Right cardiac atrium (tissue), 5 donors: ENCODE data around the gene CLN5. TPM values are rescaled to one million over a fixed set of nuclear protein-coding genes. Genes with fewer than 3 reads are reported as not detected.
"Not testable (repeated sequence)": the region's sequence is repeated elsewhere in the genome, so short reads cannot be mapped to it uniquely, and the experiment has no call there.

Experiments
- ATAC-seq, 2 donors: fragments of 200-7000 bp; cut with Tn5 transposase; one replicate each; pipeline versions ENCODE4 v1.8.0 to v1.9.1; 2020; ENCODE audit warnings: moderate library complexity in 2 of 2, mild to moderate bottlenecking in 1 of 2
- DNase-seq, 3 donors: peaks; one replicate each; pipeline ENCODE4 v3.0.0-alpha.2; 2020
- H3K27ac ChIP-seq: one replicate; pipeline ENCODE4 v1.5.1; 2013; ENCODE audit warnings: mild to moderate bottlenecking, low read length, control low read depth, moderate library complexity
- H3K27me3 ChIP-seq: one replicate; pipeline ENCODE4 v1.6.1; 2013; ENCODE audit not compliant: control insufficient read depth, insufficient read depth
- H3K4me1 ChIP-seq: one replicate; pipeline ENCODE4 v1.6.1; 2013; ENCODE audit warnings: low read length; ENCODE audit not compliant: control insufficient read depth, insufficient read depth
- H3K4me3 ChIP-seq: one replicate; pipeline ENCODE4 v1.5.1; 2013; ENCODE audit warnings: low read length, control low read depth
- H3K9me3 ChIP-seq: one replicate; pipeline ENCODE4 v1.6.1; 2013; ENCODE audit warnings: low read length; ENCODE audit not compliant: control insufficient read depth
- WGBS: extraction: QIAGEN DNeasy Blood & Tissue Kit; methylation state at CpG from one replicate; pipeline ENCODE4 v1.1.7; 2013; 5-methylcytosine and 5-hydroxymethylcytosine counted together
- intact Hi-C, 4 donors: fragments of 100-400 bp; cut with DNase I; formaldehyde crosslinking; loops; one replicate each; pipeline versions ENCODE4 v1.11.0 to v1.14.0; 2022 to 2023
- polyA plus RNA-seq: library from polyadenylated mRNA; stranded (reverse); fragments of 200-250 nt; gene quantifications from one replicate; pipeline ENCODE4 v1.2.3, GENCODE V29; 2013
- total RNA-seq, 4 donors: library from RNA; stranded (reverse); fragmentation: NEBNext Ultra II Directional; extraction: Animal tissue kit (Norgen Biotek cat#: 25700); gene quantifications; one replicate each; pipeline ENCODE4 v1.2.1, GENCODE V29; 2021
- donor health status: healthy with polysubstance abuse.
- donor health status: DM: no; HTN: yes; CAD: no.
- donor health status: DM: no; HTN: no; CAD: no.
- donor health status: DM: no; HTN: yes; CAD: no; lungs with severe emphysema.
- donor health status: DM: yes; HTN: yes; CAD: no.

The CLN5 gene
- total and polyA plus RNA-seq, 5 donors = 16.8 to 21.3 (median 21.1) TPM

DNA sequence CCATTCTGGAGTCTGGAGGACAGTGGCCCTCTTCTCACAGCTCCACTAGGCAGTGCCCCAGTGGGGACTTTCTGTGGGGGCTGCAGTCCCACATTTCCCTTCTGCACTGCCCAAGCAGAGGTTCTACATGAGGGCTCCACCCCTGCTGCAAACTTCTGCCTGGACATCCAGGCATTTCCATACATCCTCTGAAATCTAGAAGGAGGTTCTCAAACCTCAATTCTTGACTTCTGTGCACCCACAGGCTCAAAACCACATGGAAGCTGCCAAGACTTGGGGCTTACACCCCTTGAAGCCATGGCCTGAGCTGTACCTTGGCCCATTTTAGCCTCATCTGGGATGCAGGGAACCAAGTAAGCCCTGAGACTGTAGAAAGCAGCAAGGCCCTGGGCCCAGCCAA lies 32.1 kb upstream of the CLN5 start:
- ATAC-seq, intact Hi-C loops, H3K4me3 ChIP-seq, H3K4me1 ChIP-seq, DNase-seq, H3K27me3 ChIP-seq, H3K9me3 ChIP-seq, H3K27ac ChIP-seq: not testable (repeated sequence)

DNA sequence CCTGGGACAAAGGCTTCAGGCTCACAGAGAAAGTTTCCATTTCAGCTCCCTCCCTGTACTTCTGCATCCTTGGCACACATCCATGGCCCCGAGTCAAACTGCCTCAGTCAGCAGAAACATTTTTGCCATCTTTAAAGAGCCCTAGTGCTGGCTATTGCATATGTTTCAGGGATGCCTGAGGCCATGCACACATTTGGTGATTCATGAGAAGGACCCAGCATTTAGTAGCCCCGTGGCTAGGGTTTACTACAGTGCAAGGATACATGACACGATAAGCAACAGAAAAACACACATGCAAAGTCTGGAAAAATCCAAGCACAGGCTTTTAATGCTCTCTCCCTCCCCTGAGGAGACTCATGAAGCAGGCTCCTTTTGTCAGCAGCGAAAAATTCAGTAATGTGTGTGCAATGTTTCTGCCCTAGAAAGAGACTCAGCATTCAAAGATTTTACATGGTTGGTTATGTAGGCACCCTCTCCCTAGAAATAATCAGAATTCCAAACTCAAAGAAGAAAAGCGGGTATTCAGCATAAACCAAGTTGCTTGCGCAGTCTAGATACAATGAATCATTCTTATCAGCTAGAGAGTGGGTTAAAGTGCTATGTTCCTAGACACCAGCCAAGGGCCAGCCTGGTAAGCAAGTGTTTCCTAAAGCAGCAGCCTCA lies 26.0 kb upstream of the CLN5 start:
- Histone ChIP-seq H3K4me1 (no peaks in the 10 kb centered on the region), H3K27ac (no peak overlapping the region), H3K27me3 (no peaks in the 10 kb centered on the region), H3K9me3 (no peaks in the 10 kb centered on the region), H3K4me3 (no peak overlapping the region)
- WGBS = 49% methylated on average over 6 of the region's 6 CpGs
- ATAC-seq (peak; percentile 80 to 90), DNase-seq (peak; percentile 75 to 90 (median 84))
- intact Hi-C loops = no loop called here

DNA sequence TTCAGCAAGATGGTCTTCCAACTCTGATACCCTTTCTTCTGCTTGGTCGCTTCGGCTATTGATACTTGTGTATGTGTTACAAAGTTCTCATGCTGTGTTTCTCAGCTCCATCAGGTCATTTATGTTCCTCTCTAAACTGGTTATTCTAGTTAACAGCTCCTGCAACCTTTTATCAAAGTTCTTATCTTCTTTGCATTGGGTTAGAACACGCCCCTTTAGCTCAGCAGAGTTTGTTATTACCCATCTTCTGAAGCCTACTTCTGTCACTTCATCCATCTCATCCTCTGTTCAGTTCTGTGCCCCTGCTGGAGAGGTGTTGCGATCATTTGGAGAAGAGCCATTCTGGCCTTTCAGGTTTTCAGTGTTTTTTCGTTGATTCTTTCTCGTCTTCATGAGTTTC lies 24.9 kb upstream of the CLN5 start:
- no peak overlapping the region for H3K27ac ChIP-seq
- intact Hi-C loops = no loop called here
- H3K4me3 ChIP-seq = no peak overlapping the region
- no peak for DNase-seq
- H3K27me3 ChIP-seq = no peaks in the 10 kb centered on the region
- H3K9me3 ChIP-seq = no peaks in the 10 kb centered on the region
- no peak for ATAC-seq
- WGBS = 96% methylated on average over 6 of the region's 6 CpGs
- no peaks in the 10 kb centered on the region for H3K4me1 ChIP-seq

GRCh38 chr13:76968041-76968440 lies 23.8 kb upstream of the CLN5 start:
- Histone ChIP-seq H3K9me3 (no peaks in the 10 kb centered on the region), H3K27me3 (no peaks in the 10 kb centered on the region), H3K4me3 (no peak overlapping the region), H3K4me1 (peaks cover 4% of the 10 kb centered on the region), H3K27ac (no peak overlapping the region)
- 59% methylated on average over 6 of the region's 6 CpGs for WGBS
- intact Hi-C loops = no loop called here
- ATAC-seq = no peak
- no peak for DNase-seq

DNA sequence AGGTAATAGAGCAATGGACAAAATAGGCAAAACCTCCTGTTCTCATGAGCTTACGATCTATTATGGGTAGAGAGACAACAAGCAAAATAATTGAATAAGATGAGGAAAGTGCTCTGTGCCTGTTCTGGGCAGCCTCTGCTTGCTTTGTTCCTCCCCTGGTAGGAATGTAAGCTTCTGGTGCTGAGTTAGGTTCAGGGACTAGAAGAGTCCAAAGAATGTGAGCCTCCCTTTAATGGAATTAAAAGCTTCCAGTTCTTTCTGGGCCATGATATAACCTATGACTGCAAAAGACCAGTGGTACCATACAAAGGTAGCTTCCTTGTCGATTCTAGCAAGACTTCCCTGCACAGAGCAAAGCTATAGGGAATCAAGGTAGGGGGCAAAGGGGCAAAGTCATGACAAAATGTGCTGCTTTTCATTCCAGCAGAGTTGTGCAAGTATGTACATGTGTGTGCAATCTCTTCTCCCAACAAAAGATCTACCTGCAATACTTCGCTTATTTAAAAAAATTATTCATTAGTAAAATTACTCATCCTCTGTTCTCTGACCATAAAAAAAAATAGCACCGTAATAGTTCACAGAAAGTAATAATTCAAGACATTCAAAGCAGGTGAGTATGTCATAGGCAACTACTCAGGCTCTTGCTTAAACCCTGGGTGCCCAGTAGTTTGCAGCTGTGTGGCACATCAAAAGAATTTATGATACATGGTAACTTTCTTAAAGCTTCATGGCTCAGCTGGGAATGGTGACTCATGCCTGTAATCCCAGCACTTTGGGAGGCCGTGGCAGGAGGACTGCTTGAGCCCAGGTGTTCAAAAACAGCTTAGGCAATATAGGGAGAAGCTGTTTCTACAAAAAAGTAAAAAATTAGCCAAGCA lies 22.2 kb upstream of the CLN5 start:
- intact Hi-C loops = loop anchor here in 2 of 4 donors (10.0 kb wide), 1 partner anchor 1095 kb away; no protein-coding TSS in a partner anchor
- 95% methylated on average over 5 of the region's 5 CpGs for WGBS
- ATAC-seq (no peak), DNase-seq (no peak)
- Histone ChIP-seq H3K4me1 (peaks cover 4% of the 10 kb centered on the region), H3K9me3 (no peaks in the 10 kb centered on the region), H3K27me3 (no peaks in the 10 kb centered on the region), H3K27ac (no peak overlapping the region), H3K4me3 (no peak overlapping the region)

DNA sequence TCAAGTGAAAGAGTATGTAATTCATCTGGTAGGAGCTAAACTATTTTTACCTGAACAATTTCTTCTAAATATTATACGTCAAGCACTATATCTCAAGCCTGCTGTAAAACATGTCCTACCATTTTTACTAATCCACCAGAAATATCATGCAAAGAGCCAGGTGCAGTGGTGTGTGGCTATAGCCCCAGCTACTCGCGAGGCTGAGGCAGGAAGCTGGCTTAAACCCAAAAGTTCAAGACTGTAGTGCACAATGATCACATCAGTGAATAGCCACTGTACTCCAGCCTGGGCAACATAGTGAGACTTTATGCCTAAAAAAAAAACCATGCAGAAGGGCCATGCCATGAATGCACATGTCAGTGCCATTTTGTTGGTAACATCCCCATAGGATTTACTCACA lies 20.7 kb upstream of the CLN5 start:
- no peaks in the 10 kb centered on the region for H3K27me3 ChIP-seq
- no peak overlapping the region for H3K27ac ChIP-seq
- H3K9me3 ChIP-seq = no peaks in the 10 kb centered on the region
- DNase-seq (no peak), ATAC-seq (no peak)
- H3K4me1 ChIP-seq = peaks cover 4% of the 10 kb centered on the region
- no peak overlapping the region for H3K4me3 ChIP-seq
- intact Hi-C loops = loop anchor here in 2 of 4 donors (10.0 kb wide), 1 partner anchor 1096 kb away; no protein-coding TSS in a partner anchor
- WGBS = 64% methylated on average over 3 of the region's 3 CpGs

GRCh38 chr13:76971851-76972829 lies 19.7 kb upstream of the CLN5 start:
- Histone ChIP-seq H3K4me1 (peaks cover 4% of the 10 kb centered on the region), H3K27ac (no peak overlapping the region), H3K4me3 (no peak overlapping the region), H3K9me3 (no peaks in the 10 kb centered on the region), H3K27me3 (no peaks in the 10 kb centered on the region)
- WGBS = 40% methylated on average over 19 of the region's 19 CpGs
- DNase-seq (no peak), ATAC-seq (peak in 1 of 2 donors; percentile 49)
- intact Hi-C loops = loop anchor here in 2 of 4 donors (10.0 kb wide), 1 partner anchor 1097 kb away; no protein-coding TSS in a partner anchor

GRCh38 chr13:76973920-76974617 lies 17.8 kb upstream of the CLN5 start:
- 93% methylated on average over 6 of the region's 6 CpGs for WGBS
- intact Hi-C loops = loop anchor here in 2 of 4 donors (10.0 kb wide), 1 partner anchor 1099 kb away; no protein-coding TSS in a partner anchor
- H3K27ac ChIP-seq = no peak overlapping the region
- peaks cover 4% of the 10 kb centered on the region for H3K4me1 ChIP-seq
- ATAC-seq (no peak), DNase-seq (no peak)
- no peak overlapping the region for H3K4me3 ChIP-seq
- no peaks in the 10 kb centered on the region for H3K27me3 ChIP-seq
- no peaks in the 10 kb centered on the region for H3K9me3 ChIP-seq

DNA sequence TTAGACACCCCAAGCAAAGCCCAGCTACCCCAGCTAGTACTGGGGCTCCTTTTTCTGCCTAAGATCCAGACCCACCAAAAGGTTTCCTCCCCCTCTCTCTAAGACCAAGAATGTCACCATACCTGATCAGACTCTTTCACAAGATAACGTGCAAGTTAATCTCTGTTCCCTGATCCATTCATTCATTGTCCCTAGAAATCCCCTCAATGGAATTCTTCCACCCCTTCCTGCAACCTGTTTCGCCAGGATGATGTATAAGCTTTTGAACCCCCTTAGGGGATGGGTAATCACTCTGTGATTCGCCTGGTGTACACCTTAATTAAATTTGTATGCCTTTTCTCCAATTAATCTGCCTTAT lies 17.3 kb upstream of the CLN5 start:
- Histone ChIP-seq H3K27ac (no peak overlapping the region), H3K9me3 (no peaks in the 10 kb centered on the region), H3K4me3 (no peak overlapping the region), H3K27me3 (no peaks in the 10 kb centered on the region), H3K4me1 (peaks cover 4% of the 10 kb centered on the region)
- WGBS = 95% methylated on average over 3 of the region's 3 CpGs
- ATAC-seq (no peak), DNase-seq (no peak)
- intact Hi-C loops = loop anchor here in 2 of 4 donors (10.0 kb wide), 1 partner anchor 1100 kb away; no protein-coding TSS in a partner anchor

DNA sequence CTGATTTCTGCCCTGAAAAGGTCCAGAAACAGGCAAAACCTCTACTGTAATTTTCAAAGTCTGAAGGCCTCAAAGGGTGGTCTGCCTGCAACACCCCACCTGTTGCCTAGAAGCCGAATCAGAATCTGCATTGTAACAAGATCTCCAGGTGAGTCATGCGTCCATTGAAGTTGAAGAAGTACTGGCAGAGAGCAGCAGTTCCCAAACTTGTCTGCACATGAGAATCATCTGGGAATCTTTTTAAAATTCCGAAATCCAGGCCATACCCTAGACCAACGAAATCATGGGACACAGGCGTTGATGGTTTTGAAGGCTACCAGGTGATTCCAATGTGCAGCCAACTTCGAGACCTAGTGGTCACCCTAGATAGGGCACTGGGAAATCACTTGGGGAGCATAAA lies 16.0 kb upstream of the CLN5 start:
- H3K27ac ChIP-seq = no peak overlapping the region
- intact Hi-C loops = loop anchor here in 2 of 4 donors (10.0 kb wide), 1 partner anchor 1101 kb away; no protein-coding TSS in a partner anchor
- no peaks in the 10 kb centered on the region for H3K9me3 ChIP-seq
- H3K27me3 ChIP-seq = no peaks in the 10 kb centered on the region
- DNase-seq (no peak), ATAC-seq (no peak)
- no peak overlapping the region for H3K4me3 ChIP-seq
- WGBS = 93% methylated on average over 6 of the region's 6 CpGs
- H3K4me1 ChIP-seq = peaks cover 4% of the 10 kb centered on the region
